ENCODE data around the gene TARS1.

DNA sequence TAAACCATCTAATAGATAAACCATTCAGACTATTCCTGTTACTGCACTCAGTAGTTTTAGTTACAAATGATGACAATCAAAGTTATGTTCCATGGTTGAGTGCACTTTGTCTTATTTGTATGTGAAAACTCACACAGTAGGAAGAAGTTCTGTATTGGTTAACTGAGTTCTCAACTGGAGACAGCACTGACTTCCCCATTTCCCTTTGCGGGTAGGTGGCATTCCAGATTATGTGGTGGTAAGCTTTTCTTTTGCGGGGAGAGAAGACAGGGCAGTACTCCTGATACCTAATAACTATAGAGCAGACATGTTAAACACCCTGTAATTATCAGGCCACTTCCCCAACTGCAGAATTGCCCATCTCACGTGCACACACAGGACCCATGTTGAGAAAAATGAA is 24.4 kb downstream of the TARS1 start:
- no peak for TF ChIP-seq CTCF (IDR thresholded peaks at IDR 0.05)
- TF ChIP-seq EP300 (IDR thresholded peaks at IDR 0.05): no peak
- TF ChIP-seq POLR2AphosphoS5 (IDR thresholded peaks at IDR 0.05): no peak

Data from stomach (tissue), 4 donors.